ENCODE data around the gene ISM2. TPM values are rescaled to one million over a fixed set of nuclear protein-coding genes. Genes with fewer than 3 reads are reported as not detected.
A peak's percentile ranks its signal among the peaks of the same experiment; 100 is the strongest.

ISM2 gene
- total RNA-seq, 3 donors from 2014 or later, result 0.32 to 0.59 TPM; not detected in 1

DNA sequence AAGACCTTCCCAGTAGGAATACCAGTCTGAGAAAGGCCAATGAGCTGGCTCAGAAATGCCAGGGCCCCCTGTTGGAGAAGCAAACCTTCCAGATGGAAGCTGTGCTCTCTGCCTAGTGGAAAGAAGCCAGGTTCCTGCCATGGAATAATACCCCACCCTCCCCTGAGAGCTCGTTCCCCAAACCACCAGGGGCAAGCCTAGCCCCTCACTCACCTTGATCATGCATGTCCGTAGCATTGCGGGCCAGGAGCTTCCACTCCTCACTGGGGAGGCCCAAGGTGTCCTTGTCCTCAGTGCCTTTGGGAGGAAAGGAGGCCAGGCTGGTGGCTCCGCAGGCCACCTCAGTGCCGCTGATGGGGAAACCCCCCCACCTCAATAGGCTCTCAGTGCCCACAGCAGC is 20.6 kb downstream of the ISM2 start:
- H3K4me3 ChIP-seq, result no peak overlapping the region
- H3K27me3 ChIP-seq, result no peaks in the 10 kb centered on the region
- TF ChIP-seq, protein P1, sequence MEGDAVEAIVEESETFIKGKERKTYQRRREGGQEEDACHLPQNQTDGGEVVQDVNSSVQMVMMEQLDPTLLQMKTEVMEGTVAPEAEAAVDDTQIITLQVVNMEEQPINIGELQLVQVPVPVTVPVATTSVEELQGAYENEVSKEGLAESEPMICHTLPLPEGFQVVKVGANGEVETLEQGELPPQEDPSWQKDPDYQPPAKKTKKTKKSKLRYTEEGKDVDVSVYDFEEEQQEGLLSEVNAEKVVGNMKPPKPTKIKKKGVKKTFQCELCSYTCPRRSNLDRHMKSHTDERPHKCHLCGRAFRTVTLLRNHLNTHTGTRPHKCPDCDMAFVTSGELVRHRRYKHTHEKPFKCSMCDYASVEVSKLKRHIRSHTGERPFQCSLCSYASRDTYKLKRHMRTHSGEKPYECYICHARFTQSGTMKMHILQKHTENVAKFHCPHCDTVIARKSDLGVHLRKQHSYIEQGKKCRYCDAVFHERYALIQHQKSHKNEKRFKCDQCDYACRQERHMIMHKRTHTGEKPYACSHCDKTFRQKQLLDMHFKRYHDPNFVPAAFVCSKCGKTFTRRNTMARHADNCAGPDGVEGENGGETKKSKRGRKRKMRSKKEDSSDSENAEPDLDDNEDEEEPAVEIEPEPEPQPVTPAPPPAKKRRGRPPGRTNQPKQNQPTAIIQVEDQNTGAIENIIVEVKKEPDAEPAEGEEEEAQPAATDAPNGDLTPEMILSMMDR (IDR thresholded peaks at IDR 0.05), result no peak
- no peak for TF ChIP-seq POLR2AphosphoS5 (IDR thresholded peaks at IDR 0.05)
- no peak for TF ChIP-seq POLR2A (IDR thresholded peaks at IDR 0.05)
- intact Hi-C loops (cut with DNase I; ENCODE audit: low total_unique reads), result no loop called here
- H3K27ac ChIP-seq, result no peak overlapping the region
- no peaks in the 10 kb centered on the region for H3K36me3 ChIP-seq
- H3K4me1 ChIP-seq, result no peaks in the 10 kb centered on the region
- DNase-seq (ENCODE audit: low spot score in 2 of 2), result no peak
- H3K9me3 ChIP-seq, result no peaks in the 10 kb centered on the region

DNA sequence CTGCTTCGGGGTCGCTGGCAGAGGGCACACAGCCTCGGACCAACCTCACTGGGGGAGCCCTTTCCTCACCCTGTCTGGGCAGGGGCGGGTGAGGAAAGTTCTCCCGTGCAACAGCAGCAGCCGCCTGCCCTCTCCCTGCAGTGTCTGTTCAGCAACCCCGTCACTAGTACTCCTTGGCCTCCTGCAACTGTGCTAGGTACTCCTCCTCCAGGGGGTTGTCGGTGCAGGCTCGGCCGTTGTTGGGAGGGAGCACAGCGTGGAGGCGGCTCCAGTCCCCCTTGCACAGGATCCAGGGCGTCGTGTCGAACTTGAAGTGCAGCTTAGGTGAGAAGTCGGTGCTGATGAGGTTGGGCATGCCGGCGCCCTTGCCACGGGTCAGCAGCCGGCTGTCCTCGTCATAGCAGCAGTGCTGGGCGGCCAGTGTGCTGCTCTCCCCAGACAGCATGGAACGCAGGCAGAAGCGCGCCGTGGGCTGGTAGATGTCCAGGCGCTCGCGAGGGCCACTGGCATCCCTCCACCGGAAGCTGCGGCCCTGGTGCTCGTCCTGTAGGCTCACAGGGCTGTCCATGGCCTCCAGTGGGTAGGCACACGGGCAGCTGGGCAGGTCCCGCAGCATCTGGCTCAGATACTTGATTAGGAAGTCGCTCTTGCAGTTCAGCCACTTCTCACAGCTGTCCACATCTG is 23.0 kb downstream of the ISM2 start:
- intact Hi-C loops (cut with DNase I; ENCODE audit: low total_unique reads), result no loop called here
- no peaks in the 10 kb centered on the region for H3K9me3 ChIP-seq
- no peaks in the 10 kb centered on the region for H3K36me3 ChIP-seq
- no peak overlapping the region for H3K27ac ChIP-seq
- DNase-seq (ENCODE audit: low spot score in 2 of 2), result peak in 1 of 2 donors; percentile 24
- no peak overlapping the region for H3K4me3 ChIP-seq
- TF ChIP-seq, protein P1 (IDR thresholded peaks at IDR 0.05), result no peak
- TF ChIP-seq POLR2A (IDR thresholded peaks at IDR 0.05) (no peak), POLR2AphosphoS5 (IDR thresholded peaks at IDR 0.05) (no peak)
- H3K27me3 ChIP-seq, result no peaks in the 10 kb centered on the region
- H3K4me1 ChIP-seq, result no peaks in the 10 kb centered on the region

DNA sequence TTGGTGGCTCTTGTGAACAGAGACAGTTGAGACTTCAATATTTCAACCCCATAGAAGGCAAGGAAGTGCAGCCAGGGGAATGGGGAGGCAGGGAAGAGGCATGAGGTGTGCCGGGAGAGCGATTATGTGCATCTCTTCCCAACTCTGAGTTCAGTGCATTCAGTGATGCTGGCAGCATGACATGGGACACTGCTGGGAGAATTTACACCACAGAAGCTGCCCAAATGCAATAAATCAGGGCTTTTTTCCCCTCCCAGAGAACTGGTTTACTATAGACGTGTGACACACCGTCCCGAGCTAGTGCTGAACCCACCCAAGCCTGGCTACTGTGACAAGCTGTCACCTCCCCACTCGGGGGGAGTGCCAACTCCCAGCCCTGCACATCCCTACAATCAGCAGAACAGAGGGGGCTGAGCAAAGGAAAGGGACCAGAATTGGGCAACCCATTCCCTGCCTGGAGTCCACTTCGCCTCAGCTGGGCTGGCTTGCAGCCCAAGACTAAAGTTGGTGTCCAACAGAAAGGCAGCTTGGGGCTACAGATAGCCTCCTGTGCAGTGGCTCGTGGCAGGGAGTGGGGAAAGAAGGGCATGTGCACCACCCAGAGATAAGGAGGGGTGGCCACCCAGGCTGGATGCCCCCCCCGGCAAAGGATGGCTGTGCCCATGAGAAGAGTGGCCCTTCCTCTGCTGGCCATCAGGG is 24.0 kb downstream of the ISM2 start:
- H3K36me3 ChIP-seq, result no peaks in the 10 kb centered on the region
- H3K9me3 ChIP-seq, result no peaks in the 10 kb centered on the region
- H3K4me3 ChIP-seq, result no peak overlapping the region
- DNase-seq (ENCODE audit: low spot score in 2 of 2), result peak in 1 of 2 donors; percentile 25
- intact Hi-C loops (cut with DNase I; ENCODE audit: low total_unique reads), result no loop called here
- TF ChIP-seq, protein P1 (IDR thresholded peaks at IDR 0.05), result no peak
- no peak for TF ChIP-seq POLR2AphosphoS5 (IDR thresholded peaks at IDR 0.05)
- H3K27ac ChIP-seq, result no peak overlapping the region
- no peaks in the 10 kb centered on the region for H3K27me3 ChIP-seq
- H3K4me1 ChIP-seq, result no peaks in the 10 kb centered on the region

DNA sequence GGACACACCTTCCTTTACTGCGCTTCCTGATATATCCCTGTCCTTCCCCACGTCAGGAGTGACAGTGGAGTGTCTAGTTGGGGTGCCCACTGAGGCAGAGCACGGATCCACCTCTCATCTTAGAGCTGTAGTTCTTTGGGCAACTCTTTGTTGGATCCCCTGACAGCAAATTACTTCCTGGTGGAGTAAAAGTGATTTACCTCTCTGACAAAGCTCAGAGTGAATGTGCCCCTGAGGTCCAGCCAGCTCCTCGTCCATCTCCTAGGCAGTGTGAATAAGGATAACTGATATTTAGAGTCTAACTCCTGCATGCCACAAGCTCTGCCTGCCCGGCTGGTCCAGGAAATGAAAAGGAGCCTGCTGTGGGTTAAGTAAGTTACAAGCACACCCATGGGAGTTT is 24.7 kb downstream of the ISM2 start:
- H3K9me3 ChIP-seq, result no peaks in the 10 kb centered on the region
- TF ChIP-seq, protein P1 (IDR thresholded peaks at IDR 0.05), result no peak
- no peak for TF ChIP-seq POLR2AphosphoS5 (IDR thresholded peaks at IDR 0.05)
- H3K36me3 ChIP-seq, result peaks cover 4% of the 10 kb centered on the region
- no peaks in the 10 kb centered on the region for H3K4me1 ChIP-seq
- no peak for DNase-seq (ENCODE audit: low spot score in 2 of 2)
- intact Hi-C loops (cut with DNase I; ENCODE audit: low total_unique reads), result no loop called here
- no peak overlapping the region for H3K4me3 ChIP-seq
- no peaks in the 10 kb centered on the region for H3K27me3 ChIP-seq
- no peak overlapping the region for H3K27ac ChIP-seq

DNA sequence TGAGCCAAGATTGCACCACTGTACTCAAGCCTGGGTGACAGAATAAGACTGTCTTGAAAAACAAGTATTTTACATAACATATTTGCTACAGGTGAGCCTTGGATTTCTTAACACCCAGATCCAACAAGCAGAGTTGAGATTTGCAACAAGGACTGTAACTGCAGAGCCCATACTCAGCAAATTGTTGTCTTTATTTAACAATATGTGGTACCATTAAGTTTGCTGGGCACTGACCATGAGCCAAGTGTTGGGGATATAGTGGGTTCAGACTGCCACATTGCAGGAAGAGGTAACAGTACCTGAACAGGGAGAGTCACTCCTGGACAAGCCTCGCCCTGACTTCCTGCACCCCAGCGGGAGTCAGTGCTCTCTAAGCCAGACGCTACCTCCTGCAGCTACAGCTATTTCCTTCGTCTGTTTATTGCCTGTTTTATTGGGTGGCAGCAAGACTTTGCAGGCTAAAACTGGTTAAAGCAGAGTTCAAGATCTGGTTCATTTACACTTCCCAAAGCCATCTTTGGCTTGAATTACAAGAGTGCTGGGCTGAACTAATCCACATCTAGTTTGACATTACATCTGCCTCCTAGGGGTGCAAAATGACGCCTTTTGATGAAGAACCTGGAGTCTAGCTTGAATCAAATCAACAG is 28.3 kb downstream of the ISM2 start:
- H3K4me3 ChIP-seq, result no peak overlapping the region
- no peak overlapping the region for H3K27ac ChIP-seq
- intact Hi-C loops (cut with DNase I; ENCODE audit: low total_unique reads), result no loop called here
- peaks cover 7% of the 10 kb centered on the region for H3K36me3 ChIP-seq
- H3K27me3 ChIP-seq, result no peaks in the 10 kb centered on the region
- no peak for DNase-seq (ENCODE audit: low spot score in 2 of 2)
- H3K4me1 ChIP-seq, result no peaks in the 10 kb centered on the region
- TF ChIP-seq POLR2AphosphoS5 (IDR thresholded peaks at IDR 0.05) (no peak), POLR2A (IDR thresholded peaks at IDR 0.05) (no peak)
- TF ChIP-seq, protein P1 (IDR thresholded peaks at IDR 0.05), result no peak
- H3K9me3 ChIP-seq, result no peaks in the 10 kb centered on the region
